ENCODE measurements around the gene FAM222B.

DNA sequence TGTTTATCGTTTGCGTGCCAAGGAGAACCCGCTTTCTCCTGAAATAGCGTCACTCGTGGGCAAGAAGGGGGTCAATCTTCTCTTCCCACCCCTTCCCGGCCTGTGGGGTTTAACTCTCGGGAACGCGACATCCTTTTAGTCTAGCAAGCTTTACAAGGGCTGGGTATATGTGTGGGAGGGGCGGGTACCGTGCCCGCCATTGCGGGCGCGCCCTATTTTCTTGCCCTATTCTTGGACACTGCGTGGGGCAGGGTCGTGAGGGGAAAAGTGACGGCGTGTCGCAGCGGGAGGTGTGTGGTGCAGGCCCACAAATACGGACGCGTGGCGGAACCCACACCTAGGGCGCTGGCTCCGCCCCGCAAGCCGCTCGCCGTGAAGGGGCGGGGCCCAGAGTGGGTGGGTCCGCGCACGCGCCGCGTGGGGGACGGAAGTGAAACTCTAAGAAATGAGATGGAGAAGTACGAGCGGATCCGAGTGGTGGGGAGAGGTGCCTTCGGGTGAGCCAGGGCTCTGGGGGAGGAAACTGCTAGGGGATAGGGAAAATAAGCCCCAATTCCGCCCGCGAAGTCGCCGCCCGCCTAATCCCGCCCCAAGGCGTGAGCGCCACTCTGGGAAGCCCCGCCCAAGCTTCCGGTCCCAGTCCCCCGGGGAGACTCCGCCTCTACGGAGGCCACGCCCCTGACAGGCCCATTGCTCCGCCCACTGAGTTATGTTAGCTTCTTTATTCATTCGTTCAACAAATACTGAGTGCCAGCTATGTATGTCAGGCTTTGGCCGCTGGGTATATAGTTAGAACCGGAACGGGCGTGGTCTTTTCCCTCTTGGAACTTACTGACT is 114.0 kb downstream of the FAM222B start, which contains the start of gene NEK8:
- TF ChIP-seq CEBPB (IDR thresholded peaks at IDR 0.05): no peak
- TF ChIP-seq POLR2A (IDR thresholded peaks at IDR 0.05; ENCODE audit: low read length): peak; percentile 77; the same call in 1 of the 2 replicates
- no peak for TF ChIP-seq RAD21 (conservative IDR thresholded peaks at IDR 0.05 in 1 of 2, IDR thresholded peaks at IDR 0.05 in 1 of 2)
- TF ChIP-seq MAFK (IDR thresholded peaks at IDR 0.05; ENCODE audit: partially characterized antibody): no peak
- TF ChIP-seq KDM5A (IDR thresholded peaks at IDR 0.05): no peak
- TF ChIP-seq BHLHE40 (IDR thresholded peaks at IDR 0.05; ENCODE audit: low read depth, low read length): no peak
- TF ChIP-seq, protein P1, sequence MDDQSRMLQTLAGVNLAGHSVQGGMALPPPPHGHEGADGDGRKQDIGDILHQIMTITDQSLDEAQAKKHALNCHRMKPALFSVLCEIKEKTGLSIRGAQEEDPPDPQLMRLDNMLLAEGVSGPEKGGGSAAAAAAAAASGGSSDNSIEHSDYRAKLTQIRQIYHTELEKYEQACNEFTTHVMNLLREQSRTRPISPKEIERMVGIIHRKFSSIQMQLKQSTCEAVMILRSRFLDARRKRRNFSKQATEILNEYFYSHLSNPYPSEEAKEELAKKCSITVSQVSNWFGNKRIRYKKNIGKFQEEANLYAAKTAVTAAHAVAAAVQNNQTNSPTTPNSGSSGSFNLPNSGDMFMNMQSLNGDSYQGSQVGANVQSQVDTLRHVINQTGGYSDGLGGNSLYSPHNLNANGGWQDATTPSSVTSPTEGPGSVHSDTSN (IDR thresholded peaks at IDR 0.05): no peak
- TF ChIP-seq, protein P2, sequence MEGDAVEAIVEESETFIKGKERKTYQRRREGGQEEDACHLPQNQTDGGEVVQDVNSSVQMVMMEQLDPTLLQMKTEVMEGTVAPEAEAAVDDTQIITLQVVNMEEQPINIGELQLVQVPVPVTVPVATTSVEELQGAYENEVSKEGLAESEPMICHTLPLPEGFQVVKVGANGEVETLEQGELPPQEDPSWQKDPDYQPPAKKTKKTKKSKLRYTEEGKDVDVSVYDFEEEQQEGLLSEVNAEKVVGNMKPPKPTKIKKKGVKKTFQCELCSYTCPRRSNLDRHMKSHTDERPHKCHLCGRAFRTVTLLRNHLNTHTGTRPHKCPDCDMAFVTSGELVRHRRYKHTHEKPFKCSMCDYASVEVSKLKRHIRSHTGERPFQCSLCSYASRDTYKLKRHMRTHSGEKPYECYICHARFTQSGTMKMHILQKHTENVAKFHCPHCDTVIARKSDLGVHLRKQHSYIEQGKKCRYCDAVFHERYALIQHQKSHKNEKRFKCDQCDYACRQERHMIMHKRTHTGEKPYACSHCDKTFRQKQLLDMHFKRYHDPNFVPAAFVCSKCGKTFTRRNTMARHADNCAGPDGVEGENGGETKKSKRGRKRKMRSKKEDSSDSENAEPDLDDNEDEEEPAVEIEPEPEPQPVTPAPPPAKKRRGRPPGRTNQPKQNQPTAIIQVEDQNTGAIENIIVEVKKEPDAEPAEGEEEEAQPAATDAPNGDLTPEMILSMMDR (IDR thresholded peaks at IDR 0.05): no peak
- TF ChIP-seq HDAC2 (IDR thresholded peaks at IDR 0.05): no peak
- TF ChIP-seq MAZ (IDR thresholded peaks at IDR 0.05; ENCODE audit: borderline replicate concordance, low read depth, low read length): no peak

Measured in A549 (cell line).